WTC11 (cell line): Measurements from ENCODE around the gene UGT1A10. TPM values are rescaled to one million over a fixed set of nuclear protein-coding genes. Genes with fewer than 3 reads are reported as not detected.

Source experiments
- ATAC-seq: fragments of 200-7000 bp; cut with Tn5 transposase; 2 replicates; pipeline ENCODE4 v1.10.0; 2021; ENCODE audit warnings: mild to moderate bottlenecking, moderate library complexity
- CTCF ChIA-PET: fragments of 300-600 bp; sonication (Branson Sonifier 250); formaldehyde crosslinking; loops from one replicate; lab custom pipeline; 2021; ENCODE audit warnings: antibody characterized with exemption; lab: Charles Lee
- POLR2A ChIA-PET: fragments of 350-600 bp; sonication (Branson Sonifier 250); formaldehyde crosslinking; loops from one replicate; lab custom pipeline; 2021; ENCODE audit warnings: antibody characterized with exemption; lab: Charles Lee
- DNase-seq: peaks from one replicate; pipeline ENCODE4 v3.0.0; 2021; ENCODE audit warnings: low spot score
- H3K27ac Mint-ChIP-seq: 2 replicates; pipeline ENCODE4 v1.8.0; 2021; ENCODE audit warnings: mixed read lengths
- H3K27me3 Mint-ChIP-seq: 2 replicates; pipeline ENCODE4 v1.8.0; 2021; ENCODE audit warnings: low read depth, mild to moderate bottlenecking, moderate library complexity, mixed read lengths
- H3K36me3 Mint-ChIP-seq: 2 replicates; pipeline ENCODE4 v1.8.0; 2021; ENCODE audit warnings: mixed read lengths
- H3K4me1 Mint-ChIP-seq: 2 replicates; pipeline ENCODE4 v1.8.0; 2022; ENCODE audit warnings: mixed read lengths
- H3K4me3 Mint-ChIP-seq: 2 replicates; pipeline ENCODE4 v1.8.0; 2021; ENCODE audit warnings: mild to moderate bottlenecking, moderate library complexity, mixed read lengths
- H3K9me3 Mint-ChIP-seq: 2 replicates; pipeline ENCODE4 v1.8.0; 2021; ENCODE audit warnings: mixed read lengths
- AFF4 ChIP-seq: sonication (generic); formaldehyde crosslinking; IDR thresholded peaks from 2 replicates; pipeline ENCODE4 v1.8.1; 2023; ENCODE audit warnings: mild to moderate bottlenecking, missing genetic modification reagents, borderline replicate concordance
- CBFB ChIP-seq: sonication (generic); formaldehyde crosslinking; IDR thresholded peaks from 2 replicates; pipeline ENCODE4 v1.8.1; 2022; ENCODE audit warnings: mild to moderate bottlenecking, low read depth, missing genetic modification reagents
- E2F5 ChIP-seq: sonication (generic); formaldehyde crosslinking; IDR thresholded peaks from 2 replicates; pipeline ENCODE4 v1.8.1; 2022; ENCODE audit warnings: mild to moderate bottlenecking, moderate library complexity, missing genetic modification reagents
- FOXK1 ChIP-seq: sonication (generic); formaldehyde crosslinking; IDR thresholded peaks from 2 replicates; pipeline ENCODE4 v1.8.0; 2022; ENCODE audit warnings: mild to moderate bottlenecking, moderate library complexity, missing genetic modification reagents
- IRF2 ChIP-seq: sonication (generic); formaldehyde crosslinking; IDR thresholded peaks from 2 replicates; pipeline ENCODE4 v1.8.0; 2022; ENCODE audit warnings: low read depth, missing genetic modification reagents, borderline replicate concordance
- JAZF1 ChIP-seq: fragments of 250-450 bp; sonication (Bioruptor Pico); IDR thresholded peaks from 2 replicates; pipeline ENCODE4 v1.9.0; 2021; ENCODE audit warnings: moderate library complexity, mild to moderate bottlenecking, inconsistent platforms
- MAX ChIP-seq: sonication (generic); formaldehyde crosslinking; IDR thresholded peaks from 2 replicates; pipeline ENCODE4 v1.8.0; 2022; ENCODE audit warnings: mild to moderate bottlenecking, missing genetic modification reagents
- MXD4 ChIP-seq: fragments of 250-450 bp; sonication (Bioruptor Pico); IDR thresholded peaks from 2 replicates; pipeline ENCODE4 v1.8.0; 2021; ENCODE audit warnings: mild to moderate bottlenecking, moderate library complexity, borderline replicate concordance
- NFE2L1 ChIP-seq: sonication (generic); formaldehyde crosslinking; IDR thresholded peaks from 2 replicates; pipeline ENCODE4 v1.8.1; 2023; ENCODE audit warnings: missing genetic modification reagents
- NFYB ChIP-seq: sonication (generic); formaldehyde crosslinking; conservative IDR thresholded peaks from 2 replicates; pipeline ENCODE4 v1.8.0; 2022; ENCODE audit warnings: low read depth, missing genetic modification reagents
- NR2C2 ChIP-seq: sonication (generic); formaldehyde crosslinking; IDR thresholded peaks from 2 replicates; pipeline ENCODE4 v1.8.0; 2022; ENCODE audit warnings: mild to moderate bottlenecking, missing genetic modification reagents
- NR3C1 ChIP-seq: sonication (generic); formaldehyde crosslinking; conservative IDR thresholded peaks from 2 replicates; pipeline ENCODE4 v1.8.1; 2023; ENCODE audit warnings: low read depth, mild to moderate bottlenecking, missing genetic modification reagents
- PREB ChIP-seq: sonication (generic); formaldehyde crosslinking; IDR thresholded peaks from 2 replicates; pipeline ENCODE4 v1.8.1; 2022; ENCODE audit warnings: mild to moderate bottlenecking, missing genetic modification reagents, moderate library complexity, borderline replicate concordance
- SMAD3 ChIP-seq: sonication (generic); formaldehyde crosslinking; IDR thresholded peaks from 2 replicates; pipeline ENCODE4 v1.8.0; 2022; ENCODE audit warnings: missing genetic modification reagents, mild to moderate bottlenecking, borderline replicate concordance
- SOX15 ChIP-seq: fragments of 250-450 bp; sonication (Bioruptor Pico); IDR thresholded peaks from 2 replicates; pipeline ENCODE4 v1.9.0; 2021; ENCODE audit warnings: mild to moderate bottlenecking
- TCF7 ChIP-seq: sonication (generic); formaldehyde crosslinking; IDR thresholded peaks from 2 replicates; pipeline ENCODE4 v1.8.0; 2022; ENCODE audit warnings: mild to moderate bottlenecking, low read depth, missing genetic modification reagents, moderate library complexity
- USF1 ChIP-seq: sonication (generic); formaldehyde crosslinking; IDR thresholded peaks from 2 replicates; pipeline ENCODE4 v1.8.0; 2022; ENCODE audit warnings: mild to moderate bottlenecking, missing genetic modification reagents
- ZNF263 ChIP-seq: sonication (generic); formaldehyde crosslinking; IDR thresholded peaks from 2 replicates; pipeline ENCODE4 v1.8.1; 2022; ENCODE audit warnings: low read depth, mild to moderate bottlenecking, moderate library complexity, missing genetic modification reagents
- ZNF423 ChIP-seq: fragments of 250-450 bp; sonication (Bioruptor Pico); IDR thresholded peaks from 2 replicates; pipeline ENCODE4 v2.1.2; 2022; ENCODE audit warnings: mild to moderate bottlenecking, moderate library complexity
- ZNF512 ChIP-seq: sonication (generic); formaldehyde crosslinking; IDR thresholded peaks from 2 replicates; pipeline ENCODE4 v1.8.1; 2022; ENCODE audit warnings: missing genetic modification reagents, borderline replicate concordance
- ZNF671 ChIP-seq: fragments of 250-450 bp; sonication (Bioruptor Pico); IDR thresholded peaks from 2 replicates; pipeline ENCODE4 v1.8.0; 2021; ENCODE audit warnings: mild to moderate bottlenecking
- ZSCAN18 ChIP-seq: fragments of 250-450 bp; sonication (Bioruptor Pico); IDR thresholded peaks from 2 replicates; pipeline ENCODE4 v2.1.2; 2022; ENCODE audit warnings: mild to moderate bottlenecking, moderate library complexity
- total RNA-seq: library from RNA; stranded (reverse); gene quantifications from 3 replicates; pipeline ENCODE4 v1.2.3, GENCODE V29; 2021

Gene UGT1A10
- total RNA-seq, 1 experiment from 2014 or later: not detected

GRCh38 chr2:233807215-233807865 is 171.1 kb downstream of the UGT1A10 start:
- H3K27ac Mint-ChIP-seq: no peak overlapping the region
- ChIA-PET POLR2A (no interaction called here), CTCF (interaction anchor here (0.5 to 1.0 kb wide), 3 partner anchors 25 to 837 kb away, joined by 3 to 5 read pairs (median 3); no protein-coding TSS in a partner anchor)
- H3K9me3 Mint-ChIP-seq: peaks cover 11% of the 10 kb centered on the region; the same call in 1 of the 2 replicates
- no peaks in the 10 kb centered on the region for H3K4me1 Mint-ChIP-seq
- DNase-seq (no peak), ATAC-seq (no peak)
- H3K36me3 Mint-ChIP-seq: no peaks in the 10 kb centered on the region
- H3K4me3 Mint-ChIP-seq: no peak overlapping the region
- H3K27me3 Mint-ChIP-seq: no peaks in the 10 kb centered on the region; the same call in 1 of the 2 replicates
- TF ChIP-seq E2F5 (CRISPR knock-in tag) (no peak), MAX (no peak), NFE2L1 (no peak), USF1 (CRISPR knock-in tag) (no peak), JAZF1 (CRISPR knock-in tag) (no peak), NFYB (CRISPR knock-in tag) (no peak), SMAD3 (CRISPR knock-in tag) (no peak), TCF7 (no peak), MXD4 (CRISPR knock-in tag) (no peak), NR2C2 (CRISPR knock-in tag) (no peak), PREB (no peak), ZNF423 (CRISPR knock-in tag) (no peak), ZSCAN18 (CRISPR knock-in tag) (no peak), CBFB (CRISPR knock-in tag) (no peak)

- H3K27ac Mint-ChIP-seq: no peak overlapping the region
- no peaks in the 10 kb centered on the region for H3K4me1 Mint-ChIP-seq
- ChIA-PET POLR2A (no interaction called here), CTCF (no interaction called here)
- ATAC-seq (no peak), DNase-seq (no peak)
- no peak overlapping the region for H3K4me3 Mint-ChIP-seq
- no peaks in the 10 kb centered on the region; the same call in 1 of the 2 replicates for H3K27me3 Mint-ChIP-seq
- no peaks in the 10 kb centered on the region for H3K36me3 Mint-ChIP-seq
- peaks cover 11% of the 10 kb centered on the region; the same call in 1 of the 2 replicates for H3K9me3 Mint-ChIP-seq
- no peak for TF ChIP-seq FOXK1 (CRISPR knock-in tag)
- no peak for TF ChIP-seq ZNF263 (CRISPR knock-in tag)
- TF ChIP-seq ZNF512: no peak
- no peak for TF ChIP-seq ZSCAN18 (CRISPR knock-in tag)
- no peak for TF ChIP-seq ZNF671 (CRISPR knock-in tag)
- no peak for TF ChIP-seq IRF2 (CRISPR knock-in tag)
- TF ChIP-seq NR3C1 (CRISPR knock-in tag): no peak
- TF ChIP-seq SOX15 (CRISPR knock-in tag): no peak
- TF ChIP-seq AFF4 (CRISPR knock-in tag): no peak
Measured at GRCh38 chr2:233807966-233808935, 172.0 kb downstream of the UGT1A10 start.
